Measurements from ENCODE around the gene SPEM2. TPM values are rescaled to one million over a fixed set of nuclear protein-coding genes. Genes with fewer than 3 reads are reported as not detected.

SPEM2 gene
- total and polyA plus RNA-seq, 2 donors (not counting 1 experiment from before 2014, with no cell fraction given) = not detected

GRCh38 chr17:7465597-7466275, 40.3 kb downstream of the SPEM2 start:
- Histone ChIP-seq H3K27ac (ENCODE audit: insufficient read depth, low read length) (no peak overlapping the region), H3K4me3 (replicated peaks in 1 of 4; ENCODE audit: control extremely low read depth in 1 of 4, insufficient read depth in 1 of 4, low read depth in 3 of 4, low read length in 4 of 4) (no peak overlapping the region), H3K9me3 (ENCODE audit: control insufficient read depth, insufficient read depth, low read depth, low read length) (no peaks in the 10 kb centered on the region), H3K27me3 (ENCODE audit: control insufficient read depth, insufficient read depth, low read length) (no peaks in the 10 kb centered on the region), H3K79me2 (ENCODE audit: control insufficient read depth, insufficient read depth, low read length) (peaks cover 30% of the 10 kb centered on the region), H2AFZ (ENCODE audit: low read length) (no peak overlapping the region), H3K4me1 (ENCODE audit: control insufficient read depth, extremely low read depth, insufficient read depth, low read length) (peaks cover 14% of the 10 kb centered on the region), H3K9ac (ENCODE audit: insufficient read depth, low read length) (no peak overlapping the region), H4K20me1 (ENCODE audit: control insufficient read depth, extremely low read depth, insufficient read depth, low read length) (no peaks in the 10 kb centered on the region), H3K4me2 (ENCODE audit: extremely low read depth, insufficient read depth, low read length) (no peak overlapping the region), H3K36me3 (ENCODE audit: control insufficient read depth, insufficient read depth, low read length) (peaks cover 22% of the 10 kb centered on the region)
- no peak for DNase-seq (ENCODE audit: low read depth in 2 of 2)
- TF ChIP-seq, protein P1, sequence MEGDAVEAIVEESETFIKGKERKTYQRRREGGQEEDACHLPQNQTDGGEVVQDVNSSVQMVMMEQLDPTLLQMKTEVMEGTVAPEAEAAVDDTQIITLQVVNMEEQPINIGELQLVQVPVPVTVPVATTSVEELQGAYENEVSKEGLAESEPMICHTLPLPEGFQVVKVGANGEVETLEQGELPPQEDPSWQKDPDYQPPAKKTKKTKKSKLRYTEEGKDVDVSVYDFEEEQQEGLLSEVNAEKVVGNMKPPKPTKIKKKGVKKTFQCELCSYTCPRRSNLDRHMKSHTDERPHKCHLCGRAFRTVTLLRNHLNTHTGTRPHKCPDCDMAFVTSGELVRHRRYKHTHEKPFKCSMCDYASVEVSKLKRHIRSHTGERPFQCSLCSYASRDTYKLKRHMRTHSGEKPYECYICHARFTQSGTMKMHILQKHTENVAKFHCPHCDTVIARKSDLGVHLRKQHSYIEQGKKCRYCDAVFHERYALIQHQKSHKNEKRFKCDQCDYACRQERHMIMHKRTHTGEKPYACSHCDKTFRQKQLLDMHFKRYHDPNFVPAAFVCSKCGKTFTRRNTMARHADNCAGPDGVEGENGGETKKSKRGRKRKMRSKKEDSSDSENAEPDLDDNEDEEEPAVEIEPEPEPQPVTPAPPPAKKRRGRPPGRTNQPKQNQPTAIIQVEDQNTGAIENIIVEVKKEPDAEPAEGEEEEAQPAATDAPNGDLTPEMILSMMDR (conservative IDR thresholded peaks at IDR 0.05 in 1 of 2, IDR thresholded peaks at IDR 0.05 in 1 of 2; ENCODE audit: low read depth in 1 of 2, low read length in 2 of 2) = no peak
- TF ChIP-seq EZH2 (IDR thresholded peaks at IDR 0.05; ENCODE audit: low read length, missing control alignments) = no peak

GRCh38 chr17:7466318-7466638, 40.9 kb downstream of the SPEM2 start:
- peaks cover 14% of the 10 kb centered on the region for H3K4me1 ChIP-seq (ENCODE audit: control insufficient read depth, extremely low read depth, insufficient read depth, low read length)
- H3K36me3 ChIP-seq (ENCODE audit: control insufficient read depth, insufficient read depth, low read length) = peaks cover 22% of the 10 kb centered on the region
- no peak overlapping the region for H3K9ac ChIP-seq (ENCODE audit: insufficient read depth, low read length)
- H3K4me2 ChIP-seq (ENCODE audit: extremely low read depth, insufficient read depth, low read length) = no peak overlapping the region
- DNase-seq (ENCODE audit: low read depth in 2 of 2) = no peak
- H2AFZ ChIP-seq (ENCODE audit: low read length) = no peak overlapping the region
- no peaks in the 10 kb centered on the region for H3K9me3 ChIP-seq (ENCODE audit: control insufficient read depth, insufficient read depth, low read depth, low read length)
- peak overlapping the region; percentile 68 for H3K27ac ChIP-seq (ENCODE audit: insufficient read depth, low read length)
- peaks cover 35% of the 10 kb centered on the region for H3K79me2 ChIP-seq (ENCODE audit: control insufficient read depth, insufficient read depth, low read length)
- H4K20me1 ChIP-seq (ENCODE audit: control insufficient read depth, extremely low read depth, insufficient read depth, low read length) = no peaks in the 10 kb centered on the region
- TF ChIP-seq, protein P1 (conservative IDR thresholded peaks at IDR 0.05 in 1 of 2, IDR thresholded peaks at IDR 0.05 in 1 of 2; ENCODE audit: low read depth in 1 of 2, low read length in 2 of 2) = no peak
- TF ChIP-seq EZH2 (IDR thresholded peaks at IDR 0.05; ENCODE audit: low read length, missing control alignments) = no peak
- no peak overlapping the region for H3K4me3 ChIP-seq (replicated peaks in 1 of 4; ENCODE audit: control extremely low read depth in 1 of 4, insufficient read depth in 1 of 4, low read depth in 3 of 4, low read length in 4 of 4)
- H3K27me3 ChIP-seq (ENCODE audit: control insufficient read depth, insufficient read depth, low read length) = no peaks in the 10 kb centered on the region

GRCh38 chr17:7466639-7467341, 41.4 kb downstream of the SPEM2 start:
- Histone ChIP-seq H3K4me2 (ENCODE audit: extremely low read depth, insufficient read depth, low read length) (peak overlapping the region; percentile 25), H3K27ac (ENCODE audit: insufficient read depth, low read length) (peak overlapping the region; percentile 68), H3K36me3 (ENCODE audit: control insufficient read depth, insufficient read depth, low read length) (peaks cover 22% of the 10 kb centered on the region), H4K20me1 (ENCODE audit: control insufficient read depth, extremely low read depth, insufficient read depth, low read length) (no peaks in the 10 kb centered on the region), H3K9ac (ENCODE audit: insufficient read depth, low read length) (peak overlapping the region; percentile 16), H3K79me2 (ENCODE audit: control insufficient read depth, insufficient read depth, low read length) (peaks cover 40% of the 10 kb centered on the region), H2AFZ (ENCODE audit: low read length) (no peak overlapping the region), H3K27me3 (ENCODE audit: control insufficient read depth, insufficient read depth, low read length) (no peaks in the 10 kb centered on the region), H3K4me1 (ENCODE audit: control insufficient read depth, extremely low read depth, insufficient read depth, low read length) (peaks cover 14% of the 10 kb centered on the region), H3K9me3 (ENCODE audit: control insufficient read depth, insufficient read depth, low read depth, low read length) (no peaks in the 10 kb centered on the region), H3K4me3 (replicated peaks in 1 of 4; ENCODE audit: control extremely low read depth in 1 of 4, insufficient read depth in 1 of 4, low read depth in 3 of 4, low read length in 4 of 4) (no peak overlapping the region)
- TF ChIP-seq, protein P1 (conservative IDR thresholded peaks at IDR 0.05 in 1 of 2, IDR thresholded peaks at IDR 0.05 in 1 of 2; ENCODE audit: low read depth in 1 of 2, low read length in 2 of 2) = no peak
- no peak for TF ChIP-seq EZH2 (IDR thresholded peaks at IDR 0.05; ENCODE audit: low read length, missing control alignments)
- DNase-seq (ENCODE audit: low read depth in 2 of 2) = peak; percentile 56 to 71

Data from fibroblast of lung (primary cell).